Activated effector memory CD4-positive, alpha-beta T cell treated with anti-CD3 and anti-CD28 coated beads, Interleukin-2, amount 50 U/mL, for 16 hours (primary cell): ENCODE measurements around the gene ASPDH.
"Not testable (repeated sequence)": the region's sequence is repeated elsewhere in the genome, so short reads cannot be mapped to it uniquely, and the experiment has no call there.

Experiments used
- DNase-seq: peaks from one replicate; pipeline ENCODE4 v3.0.0-alpha.2; 2020

The ASPDH gene

GRCh38 chr19:50547385-50548190 is 33.9 kb upstream of the ASPDH start:
- DNase-seq = no peak

- DNase-seq = no peak
Observed at GRCh38 chr19:50546527-50547221, 33.0 kb upstream of the ASPDH start.

- no peak for DNase-seq
Observed at GRCh38 chr19:50542943-50543342, 29.2 kb upstream of the ASPDH start.

- DNase-seq = peak; percentile 86
Observed at GRCh38 chr19:50537769-50538230, 24.1 kb upstream of the ASPDH start.

- no peak for DNase-seq
Observed at GRCh38 chr19:50537306-50537685, 23.6 kb upstream of the ASPDH start.

- no peak for DNase-seq
Observed at GRCh38 chr19:50536662-50537305, 23.1 kb upstream of the ASPDH start.

- no peak for DNase-seq
Observed at GRCh38 chr19:50535672-50536187, 22.0 kb upstream of the ASPDH start.

- DNase-seq = no peak
Observed at GRCh38 chr19:50534478-50534877, 20.8 kb upstream of the ASPDH start.

GRCh38 chr19:50532952-50533351 is 19.2 kb upstream of the ASPDH start:
- DNase-seq = no peak

GRCh38 chr19:50531171-50531612 is 17.5 kb upstream of the ASPDH start:
- no peak for DNase-seq

GRCh38 chr19:50528052-50528451 is 14.3 kb upstream of the ASPDH start:
- DNase-seq = not testable (repeated sequence)

GRCh38 chr19:50522881-50523280 is 9.2 kb upstream of the ASPDH start:
- DNase-seq = no peak

GRCh38 chr19:50520822-50521465 is 7.2 kb upstream of the ASPDH start:
- DNase-seq = no peak

GRCh38 chr19:50519006-50519575 is 5.4 kb upstream of the ASPDH start:
- no peak for DNase-seq

GRCh38 chr19:50518091-50519005 is 4.6 kb upstream of the ASPDH start:
- DNase-seq = no peak

- DNase-seq = no peak
Observed at GRCh38 chr19:50517704-50518075, 4.0 kb upstream of the ASPDH start.

GRCh38 chr19:50516964-50517703 is 3.4 kb upstream of the ASPDH start:
- DNase-seq = peak; percentile 50

- peak; percentile 58 for DNase-seq
Observed at GRCh38 chr19:50516456-50516855, 2.7 kb upstream of the ASPDH start.

- no peak for DNase-seq
Observed at GRCh38 chr19:50515168-50515561, 1.5 kb upstream of the ASPDH start.

GRCh38 chr19:50514346-50515167 is 844 bp upstream of the ASPDH start:
- DNase-seq = peak; percentile 61
